Right lung (tissue), 5 donors: ENCODE results near the gene CD96. TPM values are rescaled to one million over a fixed set of nuclear protein-coding genes. Genes with fewer than 3 reads are reported as not detected.

Source experiments
- DNase-seq, 2 donors: peaks; one replicate each; pipeline ENCODE4 v3.0.0-alpha.2; 2013
- polyA plus RNA-seq, 5 donors: library from polyadenylated mRNA; unstranded; fragments of 120-200 nt; gene quantifications; one replicate each; pipeline versions ENCODE4 v1.2.1 to v1.2.3, GENCODE V29; 2013; ENCODE audit warnings: inconsistent platforms in 1 of 5, low replicate concordance in 1 of 5; ENCODE audit not compliant: insufficient read length in 5 of 5, insufficient read depth in 1 of 5

Gene CD96
- polyA plus RNA-seq, 5 donors = 0.76 to 1.6 (median 1.3) TPM

DNA sequence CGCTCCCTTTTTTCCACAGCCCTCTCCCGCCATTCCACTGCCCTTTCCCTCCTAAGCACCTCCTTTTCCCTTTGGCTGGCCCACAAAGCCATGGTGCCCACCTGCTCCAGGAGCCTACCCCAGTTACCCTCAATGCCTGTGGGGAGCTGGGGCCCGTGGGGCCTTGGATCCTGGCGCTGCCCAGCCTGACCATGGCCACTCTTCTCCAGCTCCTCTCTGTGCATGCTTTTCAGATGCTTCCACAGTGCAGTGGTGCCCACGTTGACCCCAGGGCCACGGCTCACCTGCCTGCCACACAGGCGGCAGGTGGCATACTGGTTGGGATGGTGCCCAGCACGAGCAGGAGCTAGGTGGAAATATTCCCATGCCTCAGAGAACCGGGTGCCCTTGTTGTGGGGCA, 51.7 kb downstream of the CD96 start:
- no peak for DNase-seq

GRCh38 chr3:111594205-111594604, 52.2 kb downstream of the CD96 start:
- no peak for DNase-seq

GRCh38 chr3:111594781-111595180, 52.8 kb downstream of the CD96 start:
- no peak for DNase-seq

GRCh38 chr3:111595232-111595631, 53.2 kb downstream of the CD96 start, which contains the start of gene ZBED2:
ZBED2 (minus strand) TSS chr3:111595346; CDS start chr3:111594201, 1,145 bp downstream.
- DNase-seq = peak; percentile 7 to 15

GRCh38 chr3:111596328-111596727, 54.3 kb downstream of the CD96 start:
- no peak for DNase-seq

GRCh38 chr3:111598139-111598538, 56.1 kb downstream of the CD96 start:
- no peak for DNase-seq

DNA sequence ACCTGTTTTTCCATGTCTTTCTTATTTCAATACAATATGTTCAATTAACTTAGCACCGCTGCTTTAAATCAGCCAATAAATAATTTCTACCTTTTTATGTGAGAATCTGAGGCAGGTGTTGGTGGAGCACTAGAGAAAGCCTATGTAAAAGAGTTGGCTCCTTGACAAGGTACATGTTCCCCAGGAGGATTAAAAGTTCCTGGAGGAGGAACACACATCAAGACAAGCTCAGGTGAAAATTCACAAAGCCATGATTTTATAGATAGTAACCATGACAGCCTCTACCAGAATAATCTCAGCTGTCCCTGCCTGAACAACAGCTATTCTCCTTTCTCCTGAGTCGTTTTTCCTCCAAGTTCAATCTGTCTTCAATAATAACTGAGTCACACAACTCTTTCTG, 56.6 kb downstream of the CD96 start:
- DNase-seq = no peak

DNA sequence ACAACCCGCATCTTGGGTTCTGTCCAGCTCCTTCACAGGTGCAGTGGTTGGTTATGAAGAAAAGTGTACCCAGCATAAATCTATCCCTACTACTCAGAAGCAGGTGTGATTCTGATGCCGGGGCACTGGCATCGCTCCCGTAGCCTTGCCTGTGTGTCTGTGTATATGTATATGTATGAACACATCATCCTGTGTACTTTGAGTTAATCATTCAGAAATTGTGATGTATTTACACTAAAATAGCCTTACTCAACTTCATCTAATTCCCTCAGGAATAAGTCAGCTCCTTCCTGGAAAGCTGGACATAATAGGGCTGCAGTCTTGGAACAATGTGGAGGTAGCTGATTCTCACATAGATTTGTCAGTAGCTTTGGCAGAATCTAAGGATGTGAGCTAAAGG, 59.8 kb downstream of the CD96 start:
- DNase-seq = no peak

- no peak for DNase-seq
Measured at GRCh38 chr3:111603679-111604078, 61.7 kb downstream of the CD96 start.

- no peak for DNase-seq
Measured at GRCh38 chr3:111604119-111604518, 62.1 kb downstream of the CD96 start.

GRCh38 chr3:111605018-111605417, 63.0 kb downstream of the CD96 start:
- DNase-seq = no peak

DNA sequence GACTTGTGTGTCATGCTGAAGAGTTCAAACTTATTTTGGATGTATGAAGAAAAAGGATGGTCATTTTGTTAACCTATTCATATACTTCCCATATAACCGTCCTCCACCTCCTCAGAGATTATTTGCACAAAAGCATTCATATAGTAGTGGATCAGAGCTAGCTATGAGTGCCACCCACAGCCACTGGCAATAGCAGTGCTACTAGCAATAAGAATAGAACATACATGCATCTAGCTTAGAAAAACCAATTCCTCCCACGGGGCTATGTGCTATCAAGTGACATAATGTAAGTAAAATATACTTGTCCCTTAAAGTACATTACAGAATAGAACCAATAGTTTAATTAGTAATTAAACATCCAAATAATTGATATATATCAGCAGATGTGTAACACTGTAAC, 63.5 kb downstream of the CD96 start:
- DNase-seq = no peak

- no peak for DNase-seq
Measured at GRCh38 chr3:111607240-111607920, 65.4 kb downstream of the CD96 start.

DNA sequence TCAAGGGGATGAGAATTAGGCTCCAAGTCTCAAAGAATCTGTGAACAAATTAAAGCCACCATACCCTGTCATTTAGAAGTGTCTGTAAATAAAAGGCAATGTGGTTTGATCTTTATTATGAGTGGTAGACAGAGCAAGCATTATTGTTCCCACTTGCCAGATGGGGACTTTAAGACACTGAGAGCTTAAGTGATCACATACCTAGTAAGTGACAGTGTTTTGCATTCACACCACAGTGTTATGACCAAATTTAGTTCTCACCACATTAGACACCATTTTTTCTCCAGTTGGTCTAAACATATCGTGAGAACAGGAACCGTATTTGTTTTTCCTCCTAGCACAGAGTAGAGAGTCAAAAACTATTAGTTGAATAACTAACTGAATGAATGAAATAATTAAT, 66.4 kb downstream of the CD96 start:
- no peak for DNase-seq

GRCh38 chr3:111609700-111610099, 67.7 kb downstream of the CD96 start:
- no peak for DNase-seq

GRCh38 chr3:111610189-111610588, 68.2 kb downstream of the CD96 start:
- no peak for DNase-seq

- DNase-seq = no peak
Measured at GRCh38 chr3:111610612-111611054, 68.6 kb downstream of the CD96 start.

- no peak for DNase-seq
Measured at GRCh38 chr3:111613294-111613693, 71.3 kb downstream of the CD96 start.

GRCh38 chr3:111615880-111616279, 73.9 kb downstream of the CD96 start:
- DNase-seq = no peak

- no peak for DNase-seq
Measured at GRCh38 chr3:111616417-111617105, 74.6 kb downstream of the CD96 start.

- no peak for DNase-seq
Measured at GRCh38 chr3:111617406-111617805, 75.4 kb downstream of the CD96 start.

DNA sequence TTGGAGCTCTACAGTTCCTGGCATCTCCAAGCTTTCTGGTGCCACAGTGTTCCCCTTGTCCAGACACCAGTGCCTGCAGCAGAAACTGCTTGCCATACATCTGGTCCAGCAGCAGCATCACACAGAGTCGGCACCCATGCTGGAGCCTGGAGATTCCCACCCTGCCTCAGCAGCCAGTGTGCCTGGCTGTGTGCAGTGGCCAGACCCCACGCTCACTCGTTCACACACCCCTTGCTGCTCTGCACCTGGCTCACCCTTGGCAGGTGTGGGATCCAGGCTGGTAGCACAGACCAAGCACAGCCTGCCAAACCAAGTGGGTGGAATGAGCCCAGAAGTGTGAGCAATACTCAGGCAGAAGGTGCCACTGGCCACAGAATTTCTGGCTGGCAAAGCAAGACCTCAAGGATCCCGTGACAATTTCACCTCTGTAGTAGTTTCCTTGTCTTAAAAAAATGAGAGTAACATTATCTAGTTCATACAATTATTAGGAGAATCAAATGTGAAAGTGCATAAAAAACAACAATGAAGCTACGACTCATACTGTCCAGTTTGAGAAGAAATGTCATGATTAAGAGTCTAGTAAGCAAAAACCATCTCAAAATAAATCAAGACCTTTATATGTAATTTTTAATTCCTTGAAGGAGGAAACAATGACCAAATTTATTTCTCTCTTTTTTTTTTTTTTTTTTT, 76.1 kb downstream of the CD96 start:
- DNase-seq = no peak

DNA sequence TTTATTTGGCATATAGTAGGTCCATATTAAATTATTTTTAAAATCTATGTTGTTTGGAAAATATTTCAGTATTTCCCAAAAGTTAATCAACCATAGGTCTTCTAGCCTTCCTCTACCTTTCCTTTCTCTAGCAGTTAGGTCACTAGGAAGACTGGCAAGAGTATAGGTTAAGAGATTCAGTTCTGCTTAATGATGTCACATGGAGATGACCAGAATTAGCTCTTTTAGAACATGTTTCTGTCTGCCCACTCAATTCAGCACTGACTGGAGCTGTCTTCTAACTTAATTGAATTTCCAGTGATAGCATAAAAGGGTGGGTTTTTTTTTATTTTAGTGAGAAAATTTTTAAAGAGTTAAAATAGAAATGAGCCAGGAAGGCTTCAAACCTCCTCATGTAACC, 76.9 kb downstream of the CD96 start:
- DNase-seq = no peak
